Transverse colon (tissue), 4 donors: ENCODE data around the gene OTP.

Experiments used
- EP300 ChIP-seq: sonication (generic); formaldehyde crosslinking; IDR thresholded peaks from one replicate; pipeline ENCODE4 v1.6.1; 2017; ENCODE audit warnings: antibody characterized with exemption, low read depth
- POLR2A ChIP-seq: fragments of 450-650 bp; IDR thresholded peaks from one replicate; pipeline ENCODE4 v1.6.1; 2016; ENCODE audit warnings: antibody characterized with exemption, mild to moderate bottlenecking, moderate library complexity
- POLR2AphosphoS5 ChIP-seq, 3 donors: sonication (generic); formaldehyde crosslinking; IDR thresholded peaks; one replicate each; pipeline ENCODE4 v1.6.1; 2016; ENCODE audit warnings: antibody characterized with exemption in 3 of 3
- TF ChIP-seq, protein P1 (sequence below), 5 experiments: fragments of 200-600 bp in 3 of 5; fragments of 450-650 bp in 2 of 5; sonication (generic) in 3 of 5; IDR thresholded peaks; 1 replicate in 2 of 5; 2 replicates in 3 of 5; pipeline ENCODE4 v1.5.1; 2016 to 2017; ENCODE audit warnings: antibody characterized with exemption in 5 of 5, inconsistent platforms in 3 of 5, mild to moderate bottlenecking in 2 of 5, moderate library complexity in 1 of 5

DNA sequence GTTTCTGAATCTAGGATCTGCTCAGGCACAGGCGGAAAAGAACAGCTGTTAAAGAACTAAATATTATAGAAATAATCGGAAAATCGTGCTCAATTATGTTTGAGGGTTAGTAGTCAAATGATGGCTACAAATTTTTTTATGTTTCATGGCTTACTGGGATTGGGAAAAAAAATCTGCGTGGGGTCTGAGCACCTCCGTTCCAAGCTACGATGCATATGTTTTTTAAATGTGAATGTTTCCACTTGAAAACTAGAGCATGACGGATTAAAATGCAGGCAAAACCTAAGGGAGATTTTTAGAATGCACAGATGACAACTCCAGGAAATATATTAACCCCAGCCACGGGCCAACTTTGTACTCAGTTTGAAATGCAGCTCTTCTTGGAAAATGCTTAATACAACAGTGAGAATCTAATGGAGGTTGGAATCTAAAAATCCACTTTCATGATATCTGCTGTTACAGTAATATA lies 5.3 kb downstream of the OTP start:
- TF ChIP-seq, protein P1, sequence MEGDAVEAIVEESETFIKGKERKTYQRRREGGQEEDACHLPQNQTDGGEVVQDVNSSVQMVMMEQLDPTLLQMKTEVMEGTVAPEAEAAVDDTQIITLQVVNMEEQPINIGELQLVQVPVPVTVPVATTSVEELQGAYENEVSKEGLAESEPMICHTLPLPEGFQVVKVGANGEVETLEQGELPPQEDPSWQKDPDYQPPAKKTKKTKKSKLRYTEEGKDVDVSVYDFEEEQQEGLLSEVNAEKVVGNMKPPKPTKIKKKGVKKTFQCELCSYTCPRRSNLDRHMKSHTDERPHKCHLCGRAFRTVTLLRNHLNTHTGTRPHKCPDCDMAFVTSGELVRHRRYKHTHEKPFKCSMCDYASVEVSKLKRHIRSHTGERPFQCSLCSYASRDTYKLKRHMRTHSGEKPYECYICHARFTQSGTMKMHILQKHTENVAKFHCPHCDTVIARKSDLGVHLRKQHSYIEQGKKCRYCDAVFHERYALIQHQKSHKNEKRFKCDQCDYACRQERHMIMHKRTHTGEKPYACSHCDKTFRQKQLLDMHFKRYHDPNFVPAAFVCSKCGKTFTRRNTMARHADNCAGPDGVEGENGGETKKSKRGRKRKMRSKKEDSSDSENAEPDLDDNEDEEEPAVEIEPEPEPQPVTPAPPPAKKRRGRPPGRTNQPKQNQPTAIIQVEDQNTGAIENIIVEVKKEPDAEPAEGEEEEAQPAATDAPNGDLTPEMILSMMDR (IDR thresholded peaks at IDR 0.05) = no peak
- TF ChIP-seq EP300 (no peak), POLR2AphosphoS5 (IDR thresholded peaks at IDR 0.05) (no peak), POLR2A (no peak)
